ENCODE results near the gene DCC. TPM values are rescaled to one million over a fixed set of nuclear protein-coding genes. Genes with fewer than 3 reads are reported as not detected.
A peak's percentile ranks its signal among the peaks of the same experiment; 100 is the strongest.

The DCC gene
- total and polyA plus RNA-seq, 2 donors from 2014 or later: 3.9 TPM; not detected in 1

- DNase-seq: no peak
- Histone ChIP-seq H3K4me1 (ENCODE audit: control insufficient read depth in 2 of 3, insufficient read depth in 2 of 3, low read depth in 1 of 3, low read length in 3 of 3) (no peaks in the 10 kb centered on the region), H3K9ac (ENCODE audit: low read length in 3 of 3) (no peak overlapping the region), H3K36me3 (ENCODE audit: control insufficient read depth in 2 of 3, insufficient read depth in 3 of 3, low read length in 3 of 3) (no peaks in the 10 kb centered on the region), H3K9me3 (ENCODE audit: control insufficient read depth in 2 of 3, insufficient read depth in 1 of 3, low read length in 3 of 3) (no peaks in the 10 kb centered on the region), H3K4me3 (ENCODE audit: low read length in 3 of 3) (no peak overlapping the region), H3K27ac (ENCODE audit: low read depth in 2 of 2, low read length in 2 of 2) (no peak overlapping the region), H3K27me3 (ENCODE audit: control insufficient read depth, insufficient read depth, low read length) (no peaks in the 10 kb centered on the region)
- TF ChIP-seq CTCF (IDR thresholded peaks at IDR 0.05; ENCODE audit: borderline replicate concordance, extremely low read depth, insufficient read depth): no peak
- intact Hi-C loops (cut with DNase I): no loop called here
- no peak for FAIRE-seq
These were observed 558.6 kb downstream of the DCC start for GRCh38 chr18:52898485-52899058.

- no peak overlapping the region for H3K9ac ChIP-seq (ENCODE audit: low read length in 3 of 3)
- FAIRE-seq: no peak
- H3K36me3 ChIP-seq (ENCODE audit: control insufficient read depth in 2 of 3, insufficient read depth in 3 of 3, low read length in 3 of 3): no peaks in the 10 kb centered on the region
- no peaks in the 10 kb centered on the region for H3K9me3 ChIP-seq (ENCODE audit: control insufficient read depth in 2 of 3, insufficient read depth in 1 of 3, low read length in 3 of 3)
- intact Hi-C loops (cut with DNase I): no loop called here
- no peak for TF ChIP-seq CTCF (IDR thresholded peaks at IDR 0.05; ENCODE audit: borderline replicate concordance, extremely low read depth, insufficient read depth)
- no peak overlapping the region for H3K27ac ChIP-seq (ENCODE audit: low read depth in 2 of 2, low read length in 2 of 2)
- no peaks in the 10 kb centered on the region for H3K4me1 ChIP-seq (ENCODE audit: control insufficient read depth in 2 of 3, insufficient read depth in 2 of 3, low read depth in 1 of 3, low read length in 3 of 3)
- H3K27me3 ChIP-seq (ENCODE audit: control insufficient read depth, insufficient read depth, low read length): no peaks in the 10 kb centered on the region
- no peak overlapping the region for H3K4me3 ChIP-seq (ENCODE audit: low read length in 3 of 3)
- no peak for DNase-seq
These were observed 562.2 kb downstream of the DCC start for GRCh38 chr18:52902188-52902587.

GRCh38 chr18:52903857-52904256, 563.9 kb downstream of the DCC start:
- DNase-seq (peak in 4 of 5 donors; percentile 33 to 74 (median 64)), FAIRE-seq (no peak)
- Histone ChIP-seq H3K27me3 (ENCODE audit: control insufficient read depth, insufficient read depth, low read length) (no peaks in the 10 kb centered on the region), H3K36me3 (ENCODE audit: control insufficient read depth in 2 of 3, insufficient read depth in 3 of 3, low read length in 3 of 3) (no peaks in the 10 kb centered on the region), H3K4me3 (ENCODE audit: low read length in 3 of 3) (no peak overlapping the region), H3K9me3 (ENCODE audit: control insufficient read depth in 2 of 3, insufficient read depth in 1 of 3, low read length in 3 of 3) (no peaks in the 10 kb centered on the region), H3K4me1 (ENCODE audit: control insufficient read depth in 2 of 3, insufficient read depth in 2 of 3, low read depth in 1 of 3, low read length in 3 of 3) (no peaks in the 10 kb centered on the region), H3K27ac (ENCODE audit: low read depth in 2 of 2, low read length in 2 of 2) (no peak overlapping the region), H3K9ac (ENCODE audit: low read length in 3 of 3) (no peak overlapping the region)
- intact Hi-C loops (cut with DNase I): no loop called here
- peak; percentile 42 for TF ChIP-seq CTCF (IDR thresholded peaks at IDR 0.05; ENCODE audit: borderline replicate concordance, extremely low read depth, insufficient read depth)

Measured in kidney (tissue), 14 donors.